B cell (primary cell): ENCODE results near the gene INO80D. TPM values are rescaled to one million over a fixed set of nuclear protein-coding genes. Genes with fewer than 3 reads are reported as not detected.

Source experiments
- ATAC-seq: fragments of 200-7000 bp; cut with Tn5 transposase; one replicate; pipeline ENCODE4 v1.10.0; 2021; ENCODE audit warnings: low read depth, mild to moderate bottlenecking, moderate number of reproducible peaks, moderate library complexity
- CTCF ChIA-PET: fragments of 350-600 bp; sonication (Branson Sonifier 250); formaldehyde crosslinking; loops from one replicate; lab custom pipeline; 2021; ENCODE audit warnings: antibody characterized with exemption, inconsistent platforms; lab: Charles Lee
- POLR2A ChIA-PET: fragments of 350-600 bp; sonication (Branson Sonifier 250); formaldehyde crosslinking; loops from one replicate; lab custom pipeline; 2021; ENCODE audit warnings: antibody characterized with exemption; lab: Charles Lee
- DNase-seq: peaks from one replicate; pipeline ENCODE4 v3.0.0; 2013
- H2AFZ ChIP-seq: 2 replicates; pipeline ENCODE4 v1.6.1; 2012; ENCODE audit warnings: mild to moderate bottlenecking, low read depth, low read length; ENCODE audit not compliant: insufficient read depth, poor library complexity, severe bottlenecking
- H3K27ac ChIP-seq, 2 donors: 1 replicate in 1 of 2; 2 replicates in 1 of 2; pipeline ENCODE4 v1.5.1; 2012 to 2013; ENCODE audit warnings: low read length in 2 of 2, mild to moderate bottlenecking in 2 of 2, moderate library complexity in 1 of 2
- H3K27me3 ChIP-seq, 4 experiments: fragments of 200-600 bp in 1 of 4; sonication (generic) in 1 of 4; replicated peaks in 1 of 4; 1 replicate in 2 of 4; 2 replicates in 2 of 4; pipeline versions ENCODE4 v1.6.1 to v1.7.0; 2013 to 2016; ENCODE audit warnings: low read length in 3 of 4, mild to moderate bottlenecking in 2 of 4, mixed read lengths in 1 of 4, moderate library complexity in 1 of 4; ENCODE audit not compliant: insufficient read depth in 4 of 4, control insufficient read depth in 3 of 4; ENCODE audit errors: control extremely low read depth in 1 of 4
- H3K36me3 ChIP-seq, 2 experiments: replicated peaks in 1 of 2; 1 replicate in 1 of 2; 2 replicates in 1 of 2; pipeline versions ENCODE4 v1.6.1 to v1.7.1; 2013; ENCODE audit warnings: low read length in 1 of 2; ENCODE audit not compliant: insufficient read depth in 2 of 2, control insufficient read depth in 1 of 2; ENCODE audit errors: control extremely low read depth in 1 of 2, extremely low read depth in 1 of 2
- H3K4me1 ChIP-seq, 2 donors: fragments of 200-600 bp in 1 of 2; sonication (generic) in 1 of 2; 1 replicate in 1 of 2; 2 replicates in 1 of 2; pipeline versions ENCODE4 v1.5.1 to v1.6.1; 2013 to 2017; ENCODE audit warnings: low read length in 2 of 2; ENCODE audit not compliant: control insufficient read depth in 2 of 2, insufficient read depth in 2 of 2
- H3K4me2 ChIP-seq: replicated peaks from 2 replicates; pipeline ENCODE3; 2012; ENCODE audit warnings: mild to moderate bottlenecking, low read depth, low read length; ENCODE audit not compliant: poor library complexity, severe bottlenecking
- H3K4me3 ChIP-seq, 5 experiments: fragments of 200-600 bp in 1 of 5; sonication (generic) in 1 of 5; 1 replicate in 3 of 5; 2 replicates in 2 of 5; pipeline versions ENCODE4 v1.5.1 to v1.7.0; 2011 to 2016; ENCODE audit warnings: low read length in 4 of 5, mild to moderate bottlenecking in 4 of 5, low read depth in 2 of 5, control low read depth in 1 of 5, moderate library complexity in 1 of 5; ENCODE audit not compliant: insufficient read depth in 1 of 5; ENCODE audit errors: control extremely low read depth in 1 of 5, extremely low read depth in 1 of 5
- H3K79me2 ChIP-seq: fragments of 200-600 bp; sonication (generic); one replicate; pipeline ENCODE4 v1.6.0; 2016; ENCODE audit warnings: low read length; ENCODE audit not compliant: control insufficient read depth, insufficient read depth
- H3K9ac ChIP-seq: fragments of 200-600 bp; sonication (generic); 2 replicates; pipeline ENCODE4 v1.6.1; 2017; ENCODE audit warnings: mild to moderate bottlenecking, low read length, moderate library complexity
- H3K9me3 ChIP-seq, 3 donors: one replicate each; pipeline versions ENCODE4 v1.6.1 to v1.7.1; 2013; ENCODE audit warnings: low read length in 2 of 3; ENCODE audit not compliant: control insufficient read depth in 2 of 3, insufficient read depth in 1 of 3; ENCODE audit errors: control extremely low read depth in 1 of 3
- H4K20me1 ChIP-seq: 2 replicates; pipeline ENCODE4 v1.6.0; 2012; ENCODE audit warnings: mild to moderate bottlenecking, low read length; ENCODE audit not compliant: insufficient read depth, control insufficient read depth, poor library complexity, severe bottlenecking
- H3K27ac Mint-ChIP-seq: one replicate; pipeline ENCODE4 v1.8.0; 2021; ENCODE audit warnings: mixed read lengths
- H3K27me3 Mint-ChIP-seq: one replicate; pipeline ENCODE4 v1.8.0; 2021; ENCODE audit warnings: mixed read lengths
- H3K4me1 Mint-ChIP-seq: one replicate; pipeline ENCODE4 v1.8.0; 2021; ENCODE audit warnings: mixed read lengths
- H3K4me3 Mint-ChIP-seq: one replicate; pipeline ENCODE4 v1.8.0; 2021; ENCODE audit warnings: mixed read lengths
- H3K9me3 Mint-ChIP-seq: one replicate; pipeline ENCODE4 v1.8.0; 2022; ENCODE audit warnings: mixed read lengths; ENCODE audit not compliant: insufficient read depth
- CTCF ChIP-seq: fragments of 200-600 bp; IDR thresholded peaks from one replicate; pipeline ENCODE4 v1.8.0; 2022; ENCODE audit warnings: antibody characterized with exemption, mild to moderate bottlenecking
- EZH2 ChIP-seq: IDR thresholded peaks from 2 replicates; pipeline ENCODE4 v1.6.1; 2012; ENCODE audit warnings: borderline replicate concordance, low read depth, mild to moderate bottlenecking, moderate library complexity, low read length; ENCODE audit not compliant: insufficient read depth, poor library complexity, severe bottlenecking
- WGBS: methylation state at CpG from one replicate; pipeline ENCODE4 v1.1.5; 2013; ENCODE audit warnings: missing lambda C conversion rate; ENCODE audit not compliant: insufficient coverage; 5-methylcytosine and 5-hydroxymethylcytosine counted together
- intact Hi-C: fragments of 100-400 bp; cut with micrococcal nuclease; formaldehyde crosslinking; loops from one replicate; pipeline ENCODE4 v1.10.0; 2022
- polyA plus RNA-seq: library from polyadenylated mRNA; depleted of rRNA; stranded (reverse); fragments of >200 nt; gene quantifications from 2 replicates; pipeline ENCODE4 v1.2.3, GENCODE V29; 2012
- total RNA-seq, 2 donors: library from RNA; stranded (reverse); fragments of 120-200 nt in 1 of 2; gene quantifications; 1 replicate in 1 of 2; 2 replicates in 1 of 2; pipeline versions ENCODE4 v1.2.3 to v1.2.4, GENCODE V29; 2013 to 2022

Gene INO80D
- total and polyA plus RNA-seq, 2 donors (not counting 1 experiment from before 2014, with no cell fraction given) = 6.3 to 61.2 TPM

GRCh38 chr2:206108713-206109112 is 22.7 kb upstream of the INO80D start:
- no peak overlapping the region for H2AFZ ChIP-seq
- ATAC-seq = no peak
- H3K9me3 Mint-ChIP-seq = no peaks in the 10 kb centered on the region
- H3K4me2 ChIP-seq = no peak overlapping the region
- no peak overlapping the region for H3K4me3 Mint-ChIP-seq
- H3K27ac ChIP-seq = no peak overlapping the region
- H3K9me3 ChIP-seq = peaks cover 0 to 7% (median 6%) of the 10 kb centered on the region in 3 donors
- no peaks in the 10 kb centered on the region for H3K79me2 ChIP-seq
- H3K27me3 Mint-ChIP-seq = no peaks in the 10 kb centered on the region
- POLR2A ChIA-PET = no interaction called here
- no peaks in the 10 kb centered on the region for H3K4me1 ChIP-seq
- H3K4me3 ChIP-seq = no peak overlapping the region
- H4K20me1 ChIP-seq = no peaks in the 10 kb centered on the region
- intact Hi-C loops = no loop called here
- WGBS = 80% methylated on average over 3 of the region's 7 CpGs
- DNase-seq = no peak
- no peak overlapping the region for H3K9ac ChIP-seq
- no peaks in the 10 kb centered on the region for H3K36me3 ChIP-seq
- no peak overlapping the region for H3K27ac Mint-ChIP-seq
- CTCF ChIA-PET = no interaction called here
- no peaks in the 10 kb centered on the region for H3K4me1 Mint-ChIP-seq
- no peak for TF ChIP-seq CTCF
- no peak for TF ChIP-seq EZH2
- H3K27me3 ChIP-seq = no peaks in the 10 kb centered on the region

DNA sequence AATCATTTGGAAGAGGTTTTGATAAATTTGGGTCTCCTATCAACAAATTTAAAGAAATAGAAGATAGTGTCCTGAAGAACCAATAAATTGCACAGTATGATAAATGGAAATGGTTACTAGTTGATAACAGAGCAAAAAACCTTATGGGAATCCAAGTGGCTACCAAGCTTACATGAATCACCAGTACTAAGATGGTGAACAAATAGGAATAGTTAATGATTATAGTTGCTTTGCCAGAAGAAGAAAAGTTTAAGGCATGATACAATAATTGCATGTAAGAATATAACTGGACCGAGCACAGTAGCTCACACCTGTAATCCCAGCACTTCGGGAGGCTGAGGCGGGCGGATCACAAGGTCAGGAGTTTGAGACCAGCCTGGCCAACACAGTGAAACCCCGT is 19.6 kb upstream of the INO80D start:
- POLR2A ChIA-PET = no interaction called here
- no peaks in the 10 kb centered on the region for H3K27me3 ChIP-seq
- ATAC-seq = no peak

More for the DNA sequence above, 19.6 kb upstream of the INO80D start:
- Histone ChIP-seq H4K20me1 (no peaks in the 10 kb centered on the region), H2AFZ (no peak overlapping the region), H3K36me3 (no peaks in the 10 kb centered on the region), H3K9me3 (peaks cover 0 to 4% (median 0%) of the 10 kb centered on the region in 3 donors), H3K4me1 (no peaks in the 10 kb centered on the region), H3K9ac (no peak overlapping the region), H3K27ac (no peak overlapping the region), H3K4me3 (no peak overlapping the region), H3K79me2 (no peaks in the 10 kb centered on the region), H3K4me2 (no peak overlapping the region)
- Mint-ChIP-seq H3K9me3 (no peaks in the 10 kb centered on the region), H3K4me3 (no peak overlapping the region), H3K27me3 (no peaks in the 10 kb centered on the region), H3K27ac (no peak overlapping the region), H3K4me1 (no peaks in the 10 kb centered on the region)
- TF ChIP-seq CTCF (no peak), EZH2 (no peak)
- no CpG with 5 or more reads among the region's 5 CpGs for WGBS
- no peak for DNase-seq
- CTCF ChIA-PET = no interaction called here
- intact Hi-C loops = no loop called here
